H1 (cell line): ENCODE data around the gene MAN1A2. TPM values are rescaled to one million over a fixed set of nuclear protein-coding genes. Genes with fewer than 3 reads are reported as not detected.

Experiments
- CTCF ChIA-PET: fragments of 300-600 bp; sonication (Branson Sonifier 250); formaldehyde crosslinking; loops from one replicate; lab custom pipeline; 2021; ENCODE audit not compliant: partially characterized antibody; lab: Charles Lee
- POLR2A ChIA-PET: fragments of 300-600 bp; sonication (Branson Sonifier 250); formaldehyde crosslinking; loops from one replicate; lab custom pipeline; 2021; ENCODE audit warnings: inconsistent platforms; ENCODE audit not compliant: partially characterized antibody; lab: Charles Lee
- DNase-seq, 2 experiments: peaks; one replicate each; pipeline versions ENCODE4 v3.0.0 to v3.0.0-alpha.2; 2010 to 2022; ENCODE audit warnings: low spot score in 2 of 2, low read depth in 1 of 2, mixed read lengths in 1 of 2
- FAIRE-seq: peaks from 2 replicates; lab custom pipeline; 2011; peaks lifted over from hg19 to GRCh38; lab: Jason Lieb, UNC
- H2AFZ ChIP-seq: 2 replicates; pipeline ENCODE4 v1.8.1; 2012; ENCODE audit warnings: low read length, inconsistent platforms
- H2AK5ac ChIP-seq: 2 replicates; pipeline ENCODE4 v1.6.1; 2013; ENCODE audit warnings: low read depth, low read length
- H2BK120ac ChIP-seq: replicated peaks from 2 replicates; pipeline ENCODE3; 2013; ENCODE audit warnings: low read depth, low read length, inconsistent platforms
- H2BK12ac ChIP-seq: 2 replicates; pipeline ENCODE4 v1.6.1; 2013; ENCODE audit warnings: low read depth, low read length
- H2BK15ac ChIP-seq: 2 replicates; pipeline ENCODE4 v1.6.1; 2013; ENCODE audit warnings: low read length
- H2BK20ac ChIP-seq: 2 replicates; pipeline ENCODE4 v1.6.1; 2013; ENCODE audit warnings: low read length
- H2BK5ac ChIP-seq: 2 replicates; pipeline ENCODE4 v1.6.1; 2013; ENCODE audit warnings: low read depth, low read length
- H3K14ac ChIP-seq: 2 replicates; pipeline ENCODE4 v1.6.1; 2013; ENCODE audit warnings: inconsistent platforms; ENCODE audit not compliant: insufficient read length
- H3K18ac ChIP-seq: 2 replicates; pipeline ENCODE4 v1.6.1; 2013; ENCODE audit warnings: low read length; ENCODE audit errors: extremely low read depth
- H3K23ac ChIP-seq: 2 replicates; pipeline ENCODE4 v1.6.1; 2013; ENCODE audit warnings: inconsistent platforms; ENCODE audit not compliant: insufficient read length
- H3K23me2 ChIP-seq: 2 replicates; pipeline ENCODE4 v1.6.1; 2013; ENCODE audit warnings: low read depth, low read length
- H3K27ac ChIP-seq: 2 replicates; pipeline ENCODE4 v1.6.1; 2011; ENCODE audit warnings: low read depth, low read length, inconsistent platforms
- H3K27me3 ChIP-seq, 4 experiments: replicated peaks in 1 of 4; 1 replicate in 1 of 4; 2 replicates in 3 of 4; pipeline versions ENCODE4 v1.6.1 to v1.8.1; 2011 to 2013; ENCODE audit warnings: low read length in 3 of 4, mild to moderate bottlenecking in 3 of 4, inconsistent platforms in 2 of 4, mixed read lengths in 2 of 4, moderate library complexity in 1 of 4; ENCODE audit not compliant: control insufficient read depth in 3 of 4, insufficient read depth in 3 of 4; ENCODE audit errors: extremely low read depth in 1 of 4
- H3K36me3 ChIP-seq, 4 experiments: 2 replicates each; pipeline versions ENCODE4 v1.6.1 to v1.8.1; 2011 to 2013; ENCODE audit warnings: mild to moderate bottlenecking in 4 of 4, low read length in 3 of 4, moderate library complexity in 2 of 4, control low read depth in 1 of 4, inconsistent platforms in 1 of 4; ENCODE audit not compliant: insufficient read depth in 4 of 4, control insufficient read depth in 2 of 4
- H3K4ac ChIP-seq: replicated peaks from 2 replicates; pipeline ENCODE3; 2013; ENCODE audit warnings: low read length, low read depth, mixed read lengths, inconsistent platforms; ENCODE audit not compliant: insufficient read length
- H3K4me1 ChIP-seq, 4 experiments: replicated peaks in 1 of 4; 1 replicate in 1 of 4; 2 replicates in 3 of 4; pipeline versions ENCODE4 v1.6.1 to v1.8.1; 2011 to 2013; ENCODE audit warnings: low read length in 3 of 4, inconsistent platforms in 2 of 4, mixed read lengths in 1 of 4; ENCODE audit not compliant: insufficient read depth in 4 of 4, control insufficient read depth in 3 of 4
- H3K4me2 ChIP-seq, 2 experiments: 2 replicates each; pipeline versions ENCODE4 v1.6.1 to v1.8.1; 2011 to 2013; ENCODE audit warnings: low read depth in 2 of 2, low read length in 2 of 2, control low read depth in 1 of 2, inconsistent platforms in 1 of 2, mild to moderate bottlenecking in 1 of 2; ENCODE audit not compliant: insufficient read depth in 1 of 2
- H3K4me3 ChIP-seq, 4 experiments: fragments of 200-600, 300-600 bp in 1 of 4; sonication (generic), shearing (Covaris generic), sonication (Bioruptor Twin) in 1 of 4; 2 replicates each; pipeline versions ENCODE4 v1.5.1 to v1.8.1; 2011 to 2016; ENCODE audit warnings: low read length in 4 of 4, low read depth in 3 of 4, control low read depth in 2 of 4, inconsistent platforms in 2 of 4, mild to moderate bottlenecking in 2 of 4, mixed read lengths in 1 of 4, moderate library complexity in 1 of 4; ENCODE audit not compliant: insufficient read depth in 2 of 4; ENCODE audit errors: extremely low read depth in 1 of 4
- H3K56ac ChIP-seq: replicated peaks from 2 replicates; pipeline ENCODE3; 2013; ENCODE audit warnings: low read depth, mild to moderate bottlenecking, mixed read lengths, low read length, inconsistent platforms; ENCODE audit not compliant: insufficient read length
- H3K79me1 ChIP-seq: 2 replicates; pipeline ENCODE4 v1.6.1; 2013; ENCODE audit warnings: low read depth, low read length, control low read depth
- H3K79me2 ChIP-seq, 2 experiments: 2 replicates each; pipeline versions ENCODE4 v1.6.1 to v1.8.1; 2012 to 2013; ENCODE audit warnings: low read length in 2 of 2, mild to moderate bottlenecking in 2 of 2, inconsistent platforms in 1 of 2; ENCODE audit not compliant: insufficient read depth in 2 of 2, control insufficient read depth in 1 of 2
- H3K9ac ChIP-seq, 4 experiments: replicated peaks in 1 of 4; 1 replicate in 1 of 4; 2 replicates in 3 of 4; pipeline versions ENCODE4 v1.6.1 to v1.8.1; 2011 to 2013; ENCODE audit warnings: low read depth in 3 of 4, low read length in 3 of 4, control low read depth in 2 of 4, mild to moderate bottlenecking in 2 of 4, moderate library complexity in 2 of 4, inconsistent platforms in 1 of 4; ENCODE audit errors: extremely low read depth in 1 of 4
- H3K9me3 ChIP-seq, 2 experiments: 2 replicates each; pipeline versions ENCODE4 v1.6.1 to v1.8.1; 2012 to 2013; ENCODE audit warnings: mild to moderate bottlenecking in 2 of 2, moderate library complexity in 2 of 2, control low read depth in 1 of 2, inconsistent platforms in 1 of 2, low read depth in 1 of 2, low read length in 1 of 2, mixed read lengths in 1 of 2; ENCODE audit not compliant: insufficient read depth in 2 of 2
- H4K20me1 ChIP-seq, 2 experiments: replicated peaks in 1 of 2; 2 replicates each; pipeline versions ENCODE3 to v1.8.1; 2011 to 2013; ENCODE audit warnings: inconsistent platforms in 2 of 2, low read length in 2 of 2, mild to moderate bottlenecking in 1 of 2; ENCODE audit not compliant: insufficient read depth in 2 of 2, control insufficient read depth in 1 of 2
- H4K5ac ChIP-seq: 2 replicates; pipeline ENCODE4 v1.6.1; 2013; ENCODE audit warnings: low read length, low read depth, mixed read lengths, inconsistent platforms; ENCODE audit not compliant: insufficient read length
- H4K8ac ChIP-seq: 2 replicates; pipeline ENCODE4 v1.8.0; 2013; ENCODE audit warnings: mild to moderate bottlenecking, moderate library complexity, low read length, inconsistent platforms; ENCODE audit not compliant: insufficient read depth; ENCODE audit errors: extremely low read depth
- H4K91ac ChIP-seq: replicated peaks from 2 replicates; pipeline ENCODE3; 2013; ENCODE audit warnings: low read length, mixed read lengths, inconsistent platforms; ENCODE audit not compliant: insufficient read length
- EP300 ChIP-seq, 2 experiments: IDR thresholded peaks; 1 replicate in 1 of 2; 2 replicates in 1 of 2; pipeline ENCODE4 v1.6.1; 2011 to 2012; ENCODE audit warnings: low read depth in 2 of 2, low read length in 2 of 2, mild to moderate bottlenecking in 2 of 2, borderline replicate concordance in 1 of 2, inconsistent platforms in 1 of 2, moderate library complexity in 1 of 2
- KDM4A ChIP-seq: IDR thresholded peaks from one replicate; pipeline ENCODE4 v1.7.1; 2012; ENCODE audit warnings: low read depth, mild to moderate bottlenecking, moderate library complexity, low read length, inconsistent platforms; ENCODE audit not compliant: severe bottlenecking
- RAD21 ChIP-seq, 2 experiments: IDR thresholded peaks in 1 of 2; conservative IDR thresholded peaks in 1 of 2; 2 replicates each; pipeline ENCODE4 v1.6.1; 2011; ENCODE audit warnings: low read depth in 2 of 2, low read length in 2 of 2, improper control_type of control experiment in 1 of 2, inconsistent platforms in 1 of 2, mild to moderate bottlenecking in 1 of 2, moderate library complexity in 1 of 2
- YY1 ChIP-seq: IDR thresholded peaks from 2 replicates; pipeline ENCODE4 v1.6.1; 2011; ENCODE audit warnings: low read depth, mild to moderate bottlenecking, low read length
- WGBS, 2 experiments: shearing (Covaris generic) in 1 of 2; methylation state at CpG; one replicate each; pipeline versions ENCODE4 v1.1.6 to v1.1.7; 2013 to 2015; ENCODE audit warnings: low lambda C conversion rate in 2 of 2, mixed read lengths in 2 of 2, inconsistent platforms in 1 of 2, low coverage in 1 of 2, missing lambda C conversion rate in 1 of 2; ENCODE audit not compliant: insufficient replicate concordance in 2 of 2, insufficient coverage in 1 of 2, insufficient read length in 1 of 2; ENCODE audit errors: extremely low coverage in 1 of 2, missing lambda C conversion rate in 1 of 2; 5-methylcytosine and 5-hydroxymethylcytosine counted together
- polyA plus RNA-seq, 7 experiments: library from polyadenylated mRNA; depleted of rRNA in 3 of 7; stranded (reverse) in 5 of 7; unstranded in 2 of 7; fragments of >200 nt in 5 of 7; fragments of 200-250 nt in 2 of 7; gene quantifications; 1 replicate in 5 of 7; 2 replicates in 1 of 7; 4 replicates in 1 of 7; pipeline versions ENCODE4 v1.2.1 to v1.2.3, GENCODE V29; 2011 to 2013; ENCODE audit warnings: missing spikeins in 2 of 7, mixed read lengths in 2 of 7
- total RNA-seq: library from RNA; stranded (reverse); fragmentation: NEBNext Ultra II Directional; extraction: Animal tissue kit (Norgen Biotek cat#: 25700); gene quantifications from 2 replicates; pipeline ENCODE4 v1.2.1, GENCODE V29; 2021
- TF ChIP-seq, protein P1 (sequence below), 3 experiments: IDR thresholded peaks; 1 replicate in 2 of 3; 2 replicates in 1 of 3; pipeline versions ENCODE4 v1.5.1 to v1.6.1; 2011; ENCODE audit warnings: low read length in 3 of 3, mild to moderate bottlenecking in 3 of 3, inconsistent platforms in 2 of 3, low read depth in 1 of 3, moderate library complexity in 1 of 3; ENCODE audit not compliant: insufficient read depth in 1 of 3; ENCODE audit errors: control extremely low read depth in 1 of 3
- TF ChIP-seq, protein P2 (sequence below): IDR thresholded peaks from 2 replicates; pipeline ENCODE4 v1.6.1; 2011; ENCODE audit warnings: low read depth, mild to moderate bottlenecking, low read length; ENCODE audit not compliant: insufficient read depth

Gene MAN1A2
- total and polyA plus RNA-seq, 2 of the 8 experiments (the other 6 are each of a cell fraction or from before 2014, with no cell fraction given): 5.5 to 18.8 TPM

DNA sequence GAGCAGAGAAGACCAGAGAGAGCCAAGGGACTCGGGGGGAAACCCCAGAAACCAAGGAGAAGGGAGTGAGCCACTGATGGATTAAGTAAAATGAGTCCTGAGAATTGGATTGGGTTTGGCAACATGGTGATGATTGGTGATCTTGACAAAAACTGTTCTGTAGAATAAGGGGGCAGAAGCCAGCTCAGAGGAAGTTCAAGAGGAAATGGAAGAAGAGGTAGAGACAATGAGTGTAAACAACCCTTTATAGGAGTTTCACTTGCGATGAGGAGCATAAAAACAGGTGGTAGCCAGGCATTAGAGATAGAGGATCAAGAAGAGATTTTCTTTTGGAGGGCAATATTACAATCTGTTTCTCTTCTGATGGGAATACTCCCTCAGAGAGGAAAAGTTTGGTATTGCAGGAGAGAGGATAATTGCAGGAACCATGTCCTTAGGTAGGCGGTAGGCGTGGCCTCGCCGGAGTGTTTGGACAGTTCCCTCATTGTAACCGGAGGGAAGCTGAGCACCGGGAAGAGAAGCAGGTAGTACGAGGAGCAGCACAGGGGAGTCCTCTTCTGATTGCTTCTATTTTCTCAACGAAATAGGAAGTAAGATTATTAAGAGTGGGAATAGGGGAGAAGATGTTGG is 170.2 kb downstream of the MAN1A2 start:
- no peaks in the 10 kb centered on the region for H3K27me3 ChIP-seq
- H3K79me1 ChIP-seq: no peaks in the 10 kb centered on the region
- H2BK120ac ChIP-seq: no peak overlapping the region
- no peak overlapping the region for H3K56ac ChIP-seq
- H3K36me3 ChIP-seq: no peaks in the 10 kb centered on the region
- TF ChIP-seq YY1 (no peak), KDM4A (no peak), RAD21 (IDR thresholded peaks at IDR 0.05 in 1 of 2, conservative IDR thresholded peaks at IDR 0.05 in 1 of 2; ENCODE audit: low read depth in 2 of 2, low read length in 2 of 2) (peak; percentile 19 to 36; a peak in 2 of 4 replicates), EP300 (IDR thresholded peaks at IDR 0.05; ENCODE audit: borderline replicate concordance in 1 of 2, low read depth in 2 of 2, low read length in 2 of 2) (no peak)
- TF ChIP-seq, protein P1, sequence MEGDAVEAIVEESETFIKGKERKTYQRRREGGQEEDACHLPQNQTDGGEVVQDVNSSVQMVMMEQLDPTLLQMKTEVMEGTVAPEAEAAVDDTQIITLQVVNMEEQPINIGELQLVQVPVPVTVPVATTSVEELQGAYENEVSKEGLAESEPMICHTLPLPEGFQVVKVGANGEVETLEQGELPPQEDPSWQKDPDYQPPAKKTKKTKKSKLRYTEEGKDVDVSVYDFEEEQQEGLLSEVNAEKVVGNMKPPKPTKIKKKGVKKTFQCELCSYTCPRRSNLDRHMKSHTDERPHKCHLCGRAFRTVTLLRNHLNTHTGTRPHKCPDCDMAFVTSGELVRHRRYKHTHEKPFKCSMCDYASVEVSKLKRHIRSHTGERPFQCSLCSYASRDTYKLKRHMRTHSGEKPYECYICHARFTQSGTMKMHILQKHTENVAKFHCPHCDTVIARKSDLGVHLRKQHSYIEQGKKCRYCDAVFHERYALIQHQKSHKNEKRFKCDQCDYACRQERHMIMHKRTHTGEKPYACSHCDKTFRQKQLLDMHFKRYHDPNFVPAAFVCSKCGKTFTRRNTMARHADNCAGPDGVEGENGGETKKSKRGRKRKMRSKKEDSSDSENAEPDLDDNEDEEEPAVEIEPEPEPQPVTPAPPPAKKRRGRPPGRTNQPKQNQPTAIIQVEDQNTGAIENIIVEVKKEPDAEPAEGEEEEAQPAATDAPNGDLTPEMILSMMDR (IDR thresholded peaks at IDR 0.05; ENCODE audit: control extremely low read depth in 1 of 3, insufficient read depth in 1 of 3, low read depth in 1 of 3, low read length in 3 of 3): peak in 1 of 3 experiments; percentile 22; a peak in 1 of 4 replicates
- TF ChIP-seq, protein P2, sequence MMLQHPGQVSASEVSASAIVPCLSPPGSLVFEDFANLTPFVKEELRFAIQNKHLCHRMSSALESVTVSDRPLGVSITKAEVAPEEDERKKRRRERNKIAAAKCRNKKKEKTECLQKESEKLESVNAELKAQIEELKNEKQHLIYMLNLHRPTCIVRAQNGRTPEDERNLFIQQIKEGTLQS: no peak
- TF ChIP-seq, all 59 proteins: peak for 2
- Histone ChIP-seq H3K27ac (no peak overlapping the region), H2BK20ac (no peak overlapping the region), H3K23ac (no peak overlapping the region), H4K8ac (no peak overlapping the region), H3K4me2 (no peak overlapping the region), H3K79me2 (no peaks in the 10 kb centered on the region), H4K5ac (no peak overlapping the region), H3K9me3 (no peaks in the 10 kb centered on the region), H2BK12ac (no peak overlapping the region), H2AK5ac (no peak overlapping the region), H3K4ac (no peak overlapping the region), H3K23me2 (no peaks in the 10 kb centered on the region), H3K18ac (no peak overlapping the region), H2BK5ac (no peak overlapping the region), H3K9ac (no peak overlapping the region), H3K4me3 (no peak overlapping the region), H3K4me1 (no peaks in the 10 kb centered on the region), H4K91ac (no peak overlapping the region), H3K14ac (no peak overlapping the region), H4K20me1 (no peaks in the 10 kb centered on the region), H2AFZ (no peak overlapping the region), H2BK15ac (no peak overlapping the region)
- ChIA-PET CTCF (interaction anchor here (0.7 to 6.0 kb wide), 10 partner anchors 10 to 230 kb away, joined by 3 to 128 read pairs (median 4); no protein-coding TSS in a partner anchor), POLR2A (no interaction called here)
- FAIRE-seq: no peak
- WGBS, 2 experiments: 81% methylated on average over 10 of the region's 10 CpGs; no CpG with 5 or more reads in 1 of the 2 experiments
- peak in 1 of 2 experiments; percentile 10 for DNase-seq
